Karpas-422 (cell line): ENCODE data around the gene NEU4. TPM values are rescaled to one million over a fixed set of nuclear protein-coding genes. Genes with fewer than 3 reads are reported as not detected.
"Not testable (repeated sequence)": the region's sequence is repeated elsewhere in the genome, so short reads cannot be mapped to it uniquely, and the experiment has no call there.

Source experiments
- DNase-seq: peaks from one replicate; pipeline ENCODE4 v3.0.0-alpha.2; 2015
- H2AFZ ChIP-seq: fragments of 200-600 bp; sonication (generic); 2 replicates; pipeline ENCODE4 v1.6.1; 2014; ENCODE audit warnings: antibody characterized with exemption, low read length, mixed read lengths
- H3K27ac ChIP-seq: fragments of 200-600 bp; sonication (generic); 2 replicates; pipeline ENCODE4 v1.5.1; 2014; ENCODE audit warnings: mild to moderate bottlenecking, low read length, moderate library complexity
- H3K27me3 ChIP-seq: fragments of 200-600 bp; sonication (generic); 2 replicates; pipeline ENCODE4 v1.6.1; 2014; ENCODE audit warnings: low read length, mixed read lengths
- H3K36me3 ChIP-seq: fragments of 200-600 bp; sonication (generic); 2 replicates; pipeline ENCODE4 v1.6.1; 2014; ENCODE audit warnings: low read length, mixed read lengths; ENCODE audit not compliant: insufficient read depth
- H3K4me1 ChIP-seq: fragments of 200-600 bp; sonication (generic); 2 replicates; pipeline ENCODE4 v1.6.1; 2014; ENCODE audit warnings: mild to moderate bottlenecking, low read length, mixed read lengths
- H3K4me2 ChIP-seq: fragments of 200-600 bp; sonication (generic); 2 replicates; pipeline ENCODE4 v1.6.1; 2014; ENCODE audit warnings: low read length, low read depth, mild to moderate bottlenecking; ENCODE audit not compliant: poor library complexity, severe bottlenecking
- H3K4me3 ChIP-seq: fragments of 200-600 bp; sonication (generic); 2 replicates; pipeline ENCODE4 v1.5.1; 2014; ENCODE audit warnings: mild to moderate bottlenecking, antibody characterized with exemption, low read length, mixed read lengths
- H3K79me2 ChIP-seq: fragments of 200-600 bp; sonication (generic); 2 replicates; pipeline ENCODE4 v1.6.1; 2014; ENCODE audit warnings: mild to moderate bottlenecking, low read length, mixed read lengths
- H3K9ac ChIP-seq: fragments of 200-600 bp; sonication (generic); 2 replicates; pipeline ENCODE4 v1.6.0; 2014; ENCODE audit warnings: low read length
- H3K9me2 ChIP-seq: fragments of 200-600 bp; sonication (generic), shearing (Covaris generic); replicated peaks from 2 replicates; pipeline ENCODE4 v1.6.0; 2014; ENCODE audit warnings: mild to moderate bottlenecking, low read length, moderate library complexity; ENCODE audit not compliant: insufficient read depth
- H3K9me3 ChIP-seq: fragments of 300-700, 200-600 bp; sonication (generic); 2 replicates; pipeline ENCODE4 v1.6.1; 2014; ENCODE audit warnings: low read length, mixed read lengths
- H4K20me1 ChIP-seq: fragments of 200-600 bp; sonication (generic); 2 replicates; pipeline ENCODE4 v1.6.1; 2014; ENCODE audit warnings: mild to moderate bottlenecking, antibody characterized with exemption, low read length, low read depth; ENCODE audit not compliant: insufficient read depth
- total RNA-seq: library from RNA; depleted of rRNA; stranded (reverse); fragments of >200 nt; shearing (Covaris generic); gene quantifications from 2 replicates; pipeline ENCODE4 v1.2.3, GENCODE V29; 2014; ENCODE audit warnings: low replicate concordance

Gene NEU4
- total RNA-seq, 1 experiment from 2014 or later: not detected

- Histone ChIP-seq H3K4me3 (no peak overlapping the region), H4K20me1 (no peaks in the 10 kb centered on the region), H2AFZ (no peak overlapping the region), H3K4me1 (no peaks in the 10 kb centered on the region), H3K36me3 (no peaks in the 10 kb centered on the region), H3K9me2 (no peaks in the 10 kb centered on the region), H3K79me2 (no peaks in the 10 kb centered on the region), H3K27ac (no peak overlapping the region), H3K9ac (no peak overlapping the region), H3K9me3 (no peaks in the 10 kb centered on the region), H3K4me2 (no peak overlapping the region), H3K27me3 (no peaks in the 10 kb centered on the region)
- no peak for DNase-seq
Observed at GRCh38 chr2:241801611-241802420, 7.2 kb upstream of the NEU4 start.

- no peak for DNase-seq
- H2AFZ ChIP-seq: no peak overlapping the region
- H3K27me3 ChIP-seq: no peaks in the 10 kb centered on the region
- H3K36me3 ChIP-seq: no peaks in the 10 kb centered on the region
- H3K27ac ChIP-seq: no peak overlapping the region
- no peaks in the 10 kb centered on the region for H4K20me1 ChIP-seq
- H3K4me3 ChIP-seq: no peak overlapping the region
- no peak overlapping the region for H3K9ac ChIP-seq
- H3K4me1 ChIP-seq: no peaks in the 10 kb centered on the region
- no peaks in the 10 kb centered on the region for H3K79me2 ChIP-seq
- no peaks in the 10 kb centered on the region for H3K9me2 ChIP-seq
- H3K9me3 ChIP-seq: no peaks in the 10 kb centered on the region
- H3K4me2 ChIP-seq: no peak overlapping the region
Observed at GRCh38 chr2:241802421-241803318, 6.3 kb upstream of the NEU4 start.

- no peaks in the 10 kb centered on the region for H3K79me2 ChIP-seq
- H3K9me2 ChIP-seq: no peaks in the 10 kb centered on the region
- no peaks in the 10 kb centered on the region for H3K9me3 ChIP-seq
- no peak overlapping the region for H3K27ac ChIP-seq
- no peak overlapping the region for H3K4me3 ChIP-seq
- H3K4me2 ChIP-seq: no peak overlapping the region
- H3K9ac ChIP-seq: no peak overlapping the region
- no peaks in the 10 kb centered on the region for H3K4me1 ChIP-seq
- H3K27me3 ChIP-seq: no peaks in the 10 kb centered on the region
- DNase-seq: no peak
- H2AFZ ChIP-seq: no peak overlapping the region
- no peaks in the 10 kb centered on the region for H4K20me1 ChIP-seq
- no peaks in the 10 kb centered on the region for H3K36me3 ChIP-seq
Observed at GRCh38 chr2:241803387-241804325, 5.3 kb upstream of the NEU4 start.

GRCh38 chr2:241804326-241805229, 4.4 kb upstream of the NEU4 start:
- H4K20me1 ChIP-seq: no peaks in the 10 kb centered on the region
- H3K4me3 ChIP-seq: no peak overlapping the region
- H3K79me2 ChIP-seq: no peaks in the 10 kb centered on the region
- no peaks in the 10 kb centered on the region for H3K9me3 ChIP-seq
- H3K27ac ChIP-seq: no peak overlapping the region
- no peaks in the 10 kb centered on the region for H3K4me1 ChIP-seq
- no peaks in the 10 kb centered on the region for H3K9me2 ChIP-seq
- H3K4me2 ChIP-seq: no peak overlapping the region
- H3K36me3 ChIP-seq: no peaks in the 10 kb centered on the region
- H3K9ac ChIP-seq: no peak overlapping the region
- peak; percentile 69 for DNase-seq
- no peak overlapping the region for H2AFZ ChIP-seq
- H3K27me3 ChIP-seq: no peaks in the 10 kb centered on the region

GRCh38 chr2:241806217-241806616, 2.8 kb upstream of the NEU4 start:
- H3K36me3 ChIP-seq, H3K4me2 ChIP-seq, H3K9me2 ChIP-seq, H3K79me2 ChIP-seq, H3K4me1 ChIP-seq, H2AFZ ChIP-seq, H3K27me3 ChIP-seq, H3K9ac ChIP-seq, H4K20me1 ChIP-seq, H3K27ac ChIP-seq, H3K9me3 ChIP-seq, H3K4me3 ChIP-seq, DNase-seq: not testable (repeated sequence)

- no peak overlapping the region for H3K27ac ChIP-seq
- no peaks in the 10 kb centered on the region for H3K9me3 ChIP-seq
- no peaks in the 10 kb centered on the region for H3K4me1 ChIP-seq
- H3K27me3 ChIP-seq: no peaks in the 10 kb centered on the region
- H3K36me3 ChIP-seq: no peaks in the 10 kb centered on the region
- H3K9me2 ChIP-seq: no peaks in the 10 kb centered on the region
- H3K79me2 ChIP-seq: no peaks in the 10 kb centered on the region
- no peaks in the 10 kb centered on the region for H4K20me1 ChIP-seq
- no peak overlapping the region for H3K4me3 ChIP-seq
- DNase-seq: peak; percentile 44
- no peak overlapping the region for H3K4me2 ChIP-seq
- H2AFZ ChIP-seq: no peak overlapping the region
- H3K9ac ChIP-seq: no peak overlapping the region
Observed at GRCh38 chr2:241808051-241808720, 807 bp upstream of the NEU4 start.
